Measurements from ENCODE around the gene ZNF215.

DNA sequence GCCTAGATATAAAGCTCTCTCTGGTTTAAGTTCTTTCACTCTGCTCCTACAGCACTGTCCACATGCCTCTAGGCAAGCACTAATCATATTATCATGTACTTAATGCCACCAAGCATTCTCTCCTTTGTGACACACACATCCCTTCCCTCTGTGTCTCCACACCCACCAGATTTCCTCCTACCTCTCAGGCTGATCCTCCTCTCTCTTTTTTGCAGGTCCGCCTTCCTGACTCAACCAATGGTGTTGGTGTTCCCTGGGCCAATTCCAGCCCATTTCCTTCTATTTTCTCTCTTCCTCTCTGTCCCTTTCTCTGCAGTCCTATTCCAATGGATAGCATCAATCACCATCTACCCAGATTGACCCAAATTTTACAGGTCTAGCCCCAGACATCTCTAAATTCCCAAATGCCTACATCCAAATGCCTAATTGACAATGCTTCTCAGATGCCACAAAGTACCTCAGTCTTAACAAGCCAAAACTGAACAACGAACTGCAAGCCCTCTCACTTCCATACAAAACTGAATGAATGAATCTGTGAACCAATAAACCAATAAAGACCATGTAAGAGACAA is 504 bp upstream of the ZNF215 start:
- TF ChIP-seq, protein P1, sequence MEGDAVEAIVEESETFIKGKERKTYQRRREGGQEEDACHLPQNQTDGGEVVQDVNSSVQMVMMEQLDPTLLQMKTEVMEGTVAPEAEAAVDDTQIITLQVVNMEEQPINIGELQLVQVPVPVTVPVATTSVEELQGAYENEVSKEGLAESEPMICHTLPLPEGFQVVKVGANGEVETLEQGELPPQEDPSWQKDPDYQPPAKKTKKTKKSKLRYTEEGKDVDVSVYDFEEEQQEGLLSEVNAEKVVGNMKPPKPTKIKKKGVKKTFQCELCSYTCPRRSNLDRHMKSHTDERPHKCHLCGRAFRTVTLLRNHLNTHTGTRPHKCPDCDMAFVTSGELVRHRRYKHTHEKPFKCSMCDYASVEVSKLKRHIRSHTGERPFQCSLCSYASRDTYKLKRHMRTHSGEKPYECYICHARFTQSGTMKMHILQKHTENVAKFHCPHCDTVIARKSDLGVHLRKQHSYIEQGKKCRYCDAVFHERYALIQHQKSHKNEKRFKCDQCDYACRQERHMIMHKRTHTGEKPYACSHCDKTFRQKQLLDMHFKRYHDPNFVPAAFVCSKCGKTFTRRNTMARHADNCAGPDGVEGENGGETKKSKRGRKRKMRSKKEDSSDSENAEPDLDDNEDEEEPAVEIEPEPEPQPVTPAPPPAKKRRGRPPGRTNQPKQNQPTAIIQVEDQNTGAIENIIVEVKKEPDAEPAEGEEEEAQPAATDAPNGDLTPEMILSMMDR (IDR thresholded peaks at IDR 0.05): no peak
- no peak for TF ChIP-seq POLR2A (IDR thresholded peaks at IDR 0.05)

Measured in body of pancreas (tissue), 4 donors.